Tibial artery (tissue), 4 donors: ENCODE results near the gene CLDN6.
A peak's percentile ranks its signal among the peaks of the same experiment; 100 is the strongest.

Source experiments
- DNase-seq, 2 donors: peaks; one replicate each; pipeline ENCODE4 v3.0.0-alpha.2; 2019
- H3K27ac ChIP-seq, 2 donors: fragments of 200-600 bp; sonication (generic) in 1 of 2; 1 replicate in 1 of 2; 2 replicates in 1 of 2; pipeline ENCODE4 v1.5.1; 2018 to 2019; ENCODE audit warnings: mild to moderate bottlenecking in 1 of 2
- H3K27me3 ChIP-seq, 2 donors: fragments of 200-600 bp; sonication (generic) in 1 of 2; one replicate each; pipeline versions ENCODE4 v1.5.1 to v1.6.0; 2016 to 2019
- H3K36me3 ChIP-seq, 3 donors: fragments of 200-600 bp; sonication (generic) in 2 of 3; one replicate each; pipeline ENCODE4 v1.5.1; 2016 to 2019; ENCODE audit warnings: mild to moderate bottlenecking in 2 of 3
- H3K4me1 ChIP-seq, 4 donors: fragments of 200-600 bp; sonication (generic) in 2 of 4; 1 replicate in 3 of 4; 2 replicates in 1 of 4; pipeline ENCODE4 v1.5.1; 2016 to 2019
- H3K4me3 ChIP-seq, 2 donors: fragments of 200-600 bp; sonication (generic) in 1 of 2; 1 replicate in 1 of 2; 2 replicates in 1 of 2; pipeline ENCODE4 v1.5.1; 2018 to 2019; ENCODE audit warnings: mild to moderate bottlenecking in 2 of 2
- H3K9me3 ChIP-seq, 3 donors: fragments of 200-600 bp; sonication (generic) in 1 of 3; one replicate each; pipeline ENCODE4 v1.5.1; 2016 to 2019
- CTCF ChIP-seq, 2 experiments: fragments of 200-600 bp in 1 of 2; fragments of 450-650 bp in 1 of 2; IDR thresholded peaks; one replicate each; pipeline ENCODE4 v1.5.1; 2017 to 2019; ENCODE audit warnings: antibody characterized with exemption in 2 of 2, mild to moderate bottlenecking in 1 of 2, moderate library complexity in 1 of 2
- intact Hi-C: fragments of 100-400 bp; cut with DNase I; formaldehyde crosslinking; loops from one replicate; pipeline ENCODE4 v1.15.0; 2023; ENCODE audit warnings: low total_unique reads

The CLDN6 gene

GRCh38 chr16:3008690-3009037, 9.3 kb downstream of the CLDN6 start:
- Histone ChIP-seq H3K4me3 (no peak overlapping the region), H3K36me3 (no peaks in the 10 kb centered on the region), H3K9me3 (no peaks in the 10 kb centered on the region), H3K27me3 (peaks cover 6 to 84% of the 10 kb centered on the region in 2 donors), H3K4me1 (peaks cover 0 to 9% (median 4%) of the 10 kb centered on the region in 4 donors), H3K27ac (no peak overlapping the region)
- DNase-seq: no peak
- intact Hi-C loops: no loop called here
- TF ChIP-seq CTCF (IDR thresholded peaks at IDR 0.05): no peak

- TF ChIP-seq CTCF (IDR thresholded peaks at IDR 0.05): no peak
- intact Hi-C loops: no loop called here
- Histone ChIP-seq H3K36me3 (no peaks in the 10 kb centered on the region), H3K27me3 (peaks cover 6 to 78% of the 10 kb centered on the region in 2 donors), H3K9me3 (no peaks in the 10 kb centered on the region), H3K27ac (no peak overlapping the region), H3K4me1 (peaks cover 0 to 9% (median 4%) of the 10 kb centered on the region in 4 donors), H3K4me3 (no peak overlapping the region)
- DNase-seq: no peak
These were observed 9.9 kb downstream of the CLDN6 start for GRCh38 chr16:3007957-3008689.

GRCh38 chr16:3007059-3007956, 10.7 kb downstream of the CLDN6 start:
- no peaks in the 10 kb centered on the region for H3K9me3 ChIP-seq
- H3K27me3 ChIP-seq: peaks cover 4 to 72% of the 10 kb centered on the region in 2 donors
- no peak overlapping the region for H3K27ac ChIP-seq
- TF ChIP-seq CTCF (IDR thresholded peaks at IDR 0.05): no peak
- no peak for DNase-seq
- H3K4me3 ChIP-seq: no peak overlapping the region
- no peaks in the 10 kb centered on the region for H3K36me3 ChIP-seq
- peaks cover 0 to 9% (median 4%) of the 10 kb centered on the region in 4 donors for H3K4me1 ChIP-seq
- intact Hi-C loops: no loop called here

- no peak for TF ChIP-seq CTCF (IDR thresholded peaks at IDR 0.05)
- Histone ChIP-seq H3K4me3 (peak overlapping the region in 1 of 2 donors; percentile 5), H3K27me3 (peaks cover 0 to 68% of the 10 kb centered on the region in 2 donors), H3K4me1 (peaks cover 0 to 5% (median 4%) of the 10 kb centered on the region in 4 donors), H3K9me3 (no peaks in the 10 kb centered on the region), H3K27ac (no peak overlapping the region), H3K36me3 (no peaks in the 10 kb centered on the region)
- DNase-seq: no peak
- intact Hi-C loops: no loop called here
These were observed 13.2 kb downstream of the CLDN6 start for GRCh38 chr16:3004781-3005284.

GRCh38 chr16:3004319-3004718, 13.7 kb downstream of the CLDN6 start:
- TF ChIP-seq CTCF (IDR thresholded peaks at IDR 0.05): no peak
- Histone ChIP-seq H3K27ac (no peak overlapping the region), H3K4me1 (peaks cover 0 to 5% (median 4%) of the 10 kb centered on the region in 4 donors), H3K27me3 (peaks cover 0 to 65% of the 10 kb centered on the region in 2 donors), H3K4me3 (peak overlapping the region; percentile 19 to 35), H3K36me3 (no peaks in the 10 kb centered on the region), H3K9me3 (no peaks in the 10 kb centered on the region)
- no peak for DNase-seq
- intact Hi-C loops: no loop called here
